Lower lobe of right lung (tissue), 2 donors: ENCODE data around the gene SP140. TPM values are rescaled to one million over a fixed set of nuclear protein-coding genes. Genes with fewer than 3 reads are reported as not detected.

Experiments
- ATAC-seq, 2 donors: fragments of 200-7000 bp; cut with Tn5 transposase; one replicate each; pipeline ENCODE4 v1.9.1; 2020 to 2022; ENCODE audit warnings: mild to moderate bottlenecking in 2 of 2, moderate library complexity in 2 of 2
- DNase-seq: peaks from one replicate; pipeline ENCODE4 v3.0.0-alpha.2; 2020
- H3K27ac ChIP-seq: fragments of 200-600 bp; one replicate; pipeline ENCODE4 v1.8.0; 2022
- H3K27me3 ChIP-seq: fragments of 200-600 bp; one replicate; pipeline ENCODE4 v1.8.0; 2022; ENCODE audit warnings: low read depth
- H3K36me3 ChIP-seq: fragments of 200-600 bp; one replicate; pipeline ENCODE4 v1.8.0; 2022; ENCODE audit warnings: mild to moderate bottlenecking
- H3K4me1 ChIP-seq: fragments of 200-600 bp; one replicate; pipeline ENCODE4 v1.8.0; 2022
- H3K4me3 ChIP-seq: fragments of 200-600 bp; one replicate; pipeline ENCODE4 v1.8.0; 2022; ENCODE audit warnings: mild to moderate bottlenecking
- H3K9me3 ChIP-seq: fragments of 200-600 bp; one replicate; pipeline ENCODE4 v1.8.0; 2022
- CTCF ChIP-seq: fragments of 200-600 bp; IDR thresholded peaks from one replicate; pipeline ENCODE4 v1.8.0; 2022; ENCODE audit warnings: antibody characterized with exemption, mild to moderate bottlenecking
- intact Hi-C: fragments of 100-400 bp; cut with DNase I; formaldehyde crosslinking; loops from one replicate; pipeline ENCODE4 v1.11.0; 2022
- total RNA-seq: library from RNA; stranded (reverse); fragmentation: NEBNext Ultra II Directional; extraction: Animal tissue kit (Norgen Biotek cat#: 25700); gene quantifications from one replicate; pipeline ENCODE4 v1.2.1, GENCODE V29; 2021
- donor health status: DM: no; HTN: yes; CAD: no; lungs with severe emphysema.

The SP140 gene
- total RNA-seq, 1 donor from 2014 or later, result 15.0 TPM

DNA sequence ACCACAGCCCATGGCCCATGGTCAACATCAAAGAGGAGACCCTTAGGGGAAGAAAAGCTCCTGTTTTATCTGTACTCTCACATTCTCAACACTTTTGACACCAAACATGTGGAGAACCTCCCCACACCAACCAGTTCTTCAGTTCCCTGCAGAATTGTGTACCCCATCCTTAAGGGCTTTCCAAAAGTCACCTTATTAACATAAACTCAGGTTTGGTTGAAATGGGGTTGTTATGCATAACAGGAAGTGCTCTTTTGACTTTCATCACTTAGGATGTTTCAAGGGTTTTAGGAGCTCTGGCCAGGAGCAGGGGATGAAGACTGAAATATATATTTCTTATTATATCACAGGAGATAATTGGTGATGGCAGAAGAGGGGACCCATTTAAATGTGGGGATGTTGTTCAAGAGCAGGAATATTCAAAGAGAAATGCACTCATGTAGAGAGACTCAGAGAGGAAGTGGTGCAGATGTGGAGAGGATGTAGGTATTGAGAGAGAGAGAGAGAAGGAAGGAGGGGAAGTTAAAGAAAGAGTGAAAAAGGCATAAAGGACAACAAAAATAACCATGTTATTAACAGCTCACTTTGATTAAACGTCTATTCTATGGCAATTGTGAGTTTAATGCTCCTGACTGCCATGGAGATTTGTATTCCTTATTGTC, 136.6 kb downstream of the SP140 start:
- no peak for DNase-seq
- Histone ChIP-seq H3K27ac (no peak overlapping the region), H3K4me3 (no peak overlapping the region), H3K27me3 (no peaks in the 10 kb centered on the region), H3K9me3 (no peaks in the 10 kb centered on the region), H3K36me3 (peaks cover 36% of the 10 kb centered on the region), H3K4me1 (no peaks in the 10 kb centered on the region)
- intact Hi-C loops, result no loop called here
- no peak for ATAC-seq
- TF ChIP-seq CTCF, result no peak

Other genes starting within 250 kb of the SP140 start
- 2.2 TPM for gene SLC16A14, start 156.8 kb upstream of the SP140 start, total RNA-seq
- gene SP110, start 5.8 kb upstream of the SP140 start, total RNA-seq, result 68.1 TPM
- 34.0 TPM for gene SP140L, start 101.5 kb downstream of the SP140 start, total RNA-seq
- gene SP100, start 190.5 kb downstream of the SP140 start, total RNA-seq, result 162 TPM